GM12878 (cell line): ENCODE measurements around the gene RSAD2. TPM values are rescaled to one million over a fixed set of nuclear protein-coding genes. Genes with fewer than 3 reads are reported as not detected.

Experiments
- ATAC-seq: fragments of 200-7000 bp; cut with Tn5 transposase; 3 replicates; pipeline ENCODE4 v1.9.1; 2020; ENCODE audit warnings: mild to moderate bottlenecking, moderate library complexity
- BruUV-seq: library from RNA; stranded (reverse); fragments of 400-500 nt; replicated peaks from 2 replicates; lab custom pipeline; 2021; lab: Mats Ljungman, UMichigan
- CTCF ChIA-PET: fragments of 300-600 bp; sonication (Branson Sonifier 250); formaldehyde crosslinking; extraction: SDS; loops from one replicate; lab custom pipeline; 2021; ENCODE audit warnings: inconsistent platforms; lab: Yijun Ruan, JAX
- POLR2A ChIA-PET: fragments of 350-600 bp; formaldehyde crosslinking; extraction: SDS; loops from one replicate; lab custom pipeline; 2021; ENCODE audit warnings: inconsistent platforms; lab: Charles Lee
- RAD21 ChIA-PET: fragments of 300-600 bp; sonication (Branson Sonifier 250); formaldehyde crosslinking; loops from one replicate; lab custom pipeline; 2023; ENCODE audit warnings: antibody characterized with exemption; ENCODE audit not compliant: unreplicated experiment; lab: Charles Lee
- SMC1A ChIA-PET: fragments of 300-600 bp; sonication (Branson Sonifier 250); formaldehyde crosslinking; loops from one replicate; lab custom pipeline; 2023; ENCODE audit not compliant: unreplicated experiment, uncharacterized antibody; lab: Charles Lee
- DNase-seq: peaks from one replicate; pipeline ENCODE4 v3.0.0-alpha.2; 2011; ENCODE audit warnings: low read depth, low spot score
- FAIRE-seq: peaks from 3 replicates; lab custom pipeline; 2011; peaks lifted over from hg19 to GRCh38; lab: Jason Lieb, UNC
- H2AFZ ChIP-seq: 2 replicates; pipeline ENCODE4 v1.6.0; 2011; ENCODE audit warnings: low read depth, low read length, control low read depth; ENCODE audit not compliant: control insufficient read depth
- H3K27ac ChIP-seq: 2 replicates; pipeline ENCODE4 v1.5.1; 2011; ENCODE audit warnings: control low read depth; ENCODE audit not compliant: control insufficient read depth, insufficient read depth
- H3K27me3 ChIP-seq, 2 experiments: replicated peaks in 1 of 2; 2 replicates each; pipeline versions ENCODE4 v1.6.0 to v1.6.1; 2011; ENCODE audit warnings: low read length in 1 of 2; ENCODE audit not compliant: control insufficient read depth in 2 of 2, insufficient read depth in 2 of 2
- H3K36me3 ChIP-seq, 2 experiments: 2 replicates each; pipeline ENCODE4 v1.5.1; 2011; ENCODE audit warnings: low read length in 1 of 2; ENCODE audit not compliant: control insufficient read depth in 2 of 2, insufficient read depth in 2 of 2
- H3K4me1 ChIP-seq: 2 replicates; pipeline ENCODE4 v1.6.1; 2011; ENCODE audit warnings: mild to moderate bottlenecking, low read length, moderate library complexity, mixed read lengths; ENCODE audit not compliant: control insufficient read depth, insufficient read depth
- H3K4me2 ChIP-seq: 2 replicates; pipeline ENCODE4 v1.6.0; 2011; ENCODE audit warnings: control low read depth; ENCODE audit not compliant: control insufficient read depth, insufficient read depth
- H3K4me3 ChIP-seq: fragments of 200-600 bp; sonication (generic); 2 replicates; pipeline ENCODE4 v1.5.1; 2016
- H3K79me2 ChIP-seq: 2 replicates; pipeline ENCODE4 v1.6.0; 2011; ENCODE audit warnings: low read length; ENCODE audit not compliant: control insufficient read depth, insufficient read depth
- H3K9ac ChIP-seq: 2 replicates; pipeline ENCODE4 v1.8.0; 2011; ENCODE audit warnings: low read length, control low read depth, mixed read lengths; ENCODE audit not compliant: control insufficient read depth, insufficient read depth
- H3K9me3 ChIP-seq: replicated peaks from 3 replicates; pipeline ENCODE4 v1.5.1; 2011; ENCODE audit warnings: mild to moderate bottlenecking, low read length; ENCODE audit not compliant: control insufficient read depth, insufficient read depth
- H4K20me1 ChIP-seq: 2 replicates; pipeline ENCODE4 v1.6.0; 2011; ENCODE audit not compliant: control insufficient read depth, insufficient read depth
- ATF2 ChIP-seq: IDR thresholded peaks from 2 replicates; pipeline ENCODE4 v1.6.1; 2012; ENCODE audit warnings: low read length, inconsistent platforms
- CBX3 ChIP-seq: fragments of 200-600 bp; sonication (generic); IDR thresholded peaks from 2 replicates; pipeline ENCODE4 v1.6.1; 2016; ENCODE audit warnings: low read depth, borderline replicate concordance
- CEBPB ChIP-seq, 2 experiments: fragments of 150-350 bp in 1 of 2; IDR thresholded peaks; 2 replicates each; pipeline ENCODE4 v1.6.1; 2012 to 2014; ENCODE audit warnings: low read depth in 2 of 2, low read length in 2 of 2, borderline replicate concordance in 1 of 2, inconsistent platforms in 1 of 2
- CEBPZ ChIP-seq: fragments of 150-350 bp; IDR thresholded peaks from 2 replicates; pipeline ENCODE4 v1.6.1; 2016; ENCODE audit warnings: low read depth, low read length
- HDAC2 ChIP-seq: fragments of 200-600 bp; sonication (generic); IDR thresholded peaks from 2 replicates; pipeline ENCODE4 v1.6.1; 2017
- IRF4 ChIP-seq: IDR thresholded peaks from 2 replicates; pipeline ENCODE4 v1.6.1; 2011; ENCODE audit warnings: low read depth, low read length
- MTA2 ChIP-seq: fragments of 450-650 bp; IDR thresholded peaks from 2 replicates; pipeline ENCODE4 v1.6.1; 2016; ENCODE audit warnings: low read depth, mild to moderate bottlenecking, moderate library complexity
- MYC ChIP-seq: IDR thresholded peaks from 2 replicates; pipeline ENCODE4 v1.6.1; 2011; ENCODE audit warnings: mild to moderate bottlenecking, low read length, moderate library complexity, inconsistent platforms; ENCODE audit not compliant: insufficient read depth, insufficient replicate concordance, insufficient read length, severe bottlenecking
- NFYA ChIP-seq: IDR thresholded peaks from 2 replicates; pipeline ENCODE4 v1.6.1; 2011; ENCODE audit warnings: low read depth, mild to moderate bottlenecking, low read length, improper control_type of control experiment, borderline replicate concordance
- NR2C2 ChIP-seq: IDR thresholded peaks from 2 replicates; pipeline ENCODE4 v1.6.1; 2011; ENCODE audit warnings: borderline replicate concordance, low read depth; ENCODE audit not compliant: control insufficient read depth, insufficient read length
- POU2F2 ChIP-seq: IDR thresholded peaks from 3 replicates; pipeline ENCODE4 v1.6.1; 2011; ENCODE audit warnings: low read depth, mild to moderate bottlenecking, low read length, borderline replicate concordance
- RFX5 ChIP-seq: IDR thresholded peaks from 2 replicates; pipeline ENCODE4 v1.6.1; 2011; ENCODE audit warnings: low read depth, low read length, improper control_type of control experiment
- SREBF1 ChIP-seq: IDR thresholded peaks from 2 replicates; pipeline ENCODE4 v1.6.1; 2012; ENCODE audit warnings: mild to moderate bottlenecking, low read length
- ZBTB11 ChIP-seq: fragments of 450-650 bp; formaldehyde crosslinking; IDR thresholded peaks from 2 replicates; pipeline ENCODE4 v1.5.0; 2022; ENCODE audit warnings: mild to moderate bottlenecking, missing genetic modification characterization
- WGBS: methylation state at CpG from one replicate; pipeline ENCODE4 v1.1.6; 2016; ENCODE audit warnings: low lambda C conversion rate; ENCODE audit not compliant: insufficient replicate concordance, insufficient coverage; ENCODE audit errors: missing lambda C conversion rate; 5-methylcytosine and 5-hydroxymethylcytosine counted together
- in situ Hi-C: fragments of 300-500 bp; cut with MboI; formaldehyde crosslinking; loops from 9 replicates; pipeline ENCODE4 v1.14.3; 2018; ENCODE audit warnings: mixed read lengths
- intact Hi-C: fragments of 100-400 bp; cut with micrococcal nuclease; formaldehyde crosslinking; loops from one replicate; pipeline ENCODE4 v1.14.2; 2022; ENCODE audit not compliant: unreplicated experiment
- polyA plus RNA-seq, 11 experiments: library from polyadenylated mRNA; depleted of rRNA in 4 of 11; unstranded in 6 of 11; stranded (reverse) in 5 of 11; fragments of >200 nt; fragmentation: Nextera tagmentation in 4 of 11; fragmentation: Illumina TruSeq in 1 of 11; extraction: Ambion mirVana in 4 of 11; extraction: Trizol in 1 of 11; gene quantifications; 1 replicate in 1 of 11; 2 replicates in 10 of 11; pipeline versions ENCODE4 v1.2.1 to v1.2.3, GENCODE V29; 2011 to 2016; ENCODE audit warnings: inconsistent platforms in 2 of 11, missing spikeins in 2 of 11, low read depth in 1 of 11
- total RNA-seq, 4 experiments: library from RNA; depleted of rRNA in 3 of 4; stranded (reverse); fragments of >200 nt in 3 of 4; fragmentation: Illumina TruSeq in 1 of 4; extraction: Trizol in 1 of 4; gene quantifications; 2 replicates each; pipeline versions ENCODE4 v1.2.1 to v1.2.3, GENCODE V29; 2013 to 2021
- TF ChIP-seq, protein P1 (sequence below): fragments of 450-650 bp; IDR thresholded peaks from 2 replicates; pipeline ENCODE4 v1.6.1; 2016; ENCODE audit warnings: mild to moderate bottlenecking

Gene RSAD2
- total and polyA plus RNA-seq, 10 of the 15 experiments (the other 5 are each of a cell fraction or from before 2014, with no cell fraction given) = 0.24 to 0.90 (median 0.69) TPM

- peaks cover 28% of the 10 kb centered on the region; the same call in 2 of the 3 replicates for H3K9me3 ChIP-seq
- in situ Hi-C loops = no loop called here
- TF ChIP-seq CBX3 = no peak
- TF ChIP-seq ZBTB11 = no peak
- no peak for TF ChIP-seq CEBPZ
- TF ChIP-seq IRF4 = no peak
- TF ChIP-seq NFYA = no peak
- TF ChIP-seq, protein P1, sequence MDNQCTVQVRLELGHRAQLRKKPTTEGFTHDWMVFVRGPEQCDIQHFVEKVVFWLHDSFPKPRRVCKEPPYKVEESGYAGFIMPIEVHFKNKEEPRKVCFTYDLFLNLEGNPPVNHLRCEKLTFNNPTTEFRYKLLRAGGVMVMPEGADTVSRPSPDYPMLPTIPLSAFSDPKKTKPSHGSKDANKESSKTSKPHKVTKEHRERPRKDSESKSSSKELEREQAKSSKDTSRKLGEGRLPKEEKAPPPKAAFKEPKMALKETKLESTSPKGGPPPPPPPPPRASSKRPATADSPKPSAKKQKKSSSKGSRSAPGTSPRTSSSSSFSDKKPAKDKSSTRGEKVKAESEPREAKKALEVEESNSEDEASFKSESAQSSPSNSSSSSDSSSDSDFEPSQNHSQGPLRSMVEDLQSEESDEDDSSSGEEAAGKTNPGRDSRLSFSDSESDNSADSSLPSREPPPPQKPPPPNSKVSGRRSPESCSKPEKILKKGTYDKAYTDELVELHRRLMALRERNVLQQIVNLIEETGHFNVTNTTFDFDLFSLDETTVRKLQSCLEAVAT = no peak
- no peak for TF ChIP-seq ATF2
- TF ChIP-seq CEBPB (IDR thresholded peaks at IDR 0.05; ENCODE audit: borderline replicate concordance in 1 of 2, low read depth in 2 of 2, low read length in 2 of 2) = no peak
- TF ChIP-seq RFX5 = no peak
- TF ChIP-seq HDAC2 = no peak
- no peak for TF ChIP-seq SREBF1
- no peak for TF ChIP-seq MYC
- TF ChIP-seq MTA2 = no peak
- no peak for TF ChIP-seq NR2C2
- no peak for TF ChIP-seq POU2F2
These were observed 31.0 kb upstream of the RSAD2 start for GRCh38 chr2:6846540-6846939.

More at GRCh38 chr2:6846540-6846939, 31.0 kb upstream of the RSAD2 start:
- FAIRE-seq (no peak), DNase-seq (no peak), ATAC-seq (no peak)
- intact Hi-C loops = no loop called here
- H4K20me1 ChIP-seq = no peaks in the 10 kb centered on the region
- WGBS = 43% methylated on average over 1 of the region's 1 CpG
- ChIA-PET CTCF (no interaction called here), RAD21 (no interaction called here), SMC1A (no interaction called here), POLR2A (no interaction called here)
- no peaks in the 10 kb centered on the region; a peak in 1 of 4 replicates for H3K36me3 ChIP-seq
- no peaks in the 10 kb centered on the region for H3K4me1 ChIP-seq
- no peak overlapping the region for H3K4me3 ChIP-seq
- no peak overlapping the region for H3K4me2 ChIP-seq
- H3K79me2 ChIP-seq = no peaks in the 10 kb centered on the region
- no peaks in the 10 kb centered on the region for H3K27me3 ChIP-seq
- no peak overlapping the region for H2AFZ ChIP-seq
- no peak overlapping the region for H3K9ac ChIP-seq
- no TSS peak for BruUV-seq
- H3K27ac ChIP-seq = no peak overlapping the region
